Muscle of back (tissue), 13 donors: Measurements from ENCODE around the gene IGSF22. TPM values are rescaled to one million over a fixed set of nuclear protein-coding genes. Genes with fewer than 3 reads are reported as not detected.

Experiments used
- DNase-seq, 3 donors: peaks; one replicate each; pipeline versions ENCODE4 v3.0.0 to v3.0.0-alpha.2; 2013
- long read RNA-seq, 9 donors: transcript quantifications; one replicate each; lab custom pipeline, GENCODE V29; 2026
- polyA plus RNA-seq, 10 donors: library from polyadenylated mRNA; unstranded; fragments of 120-200 nt; gene quantifications; one replicate each; pipeline ENCODE4 v1.2.1, GENCODE V29; 2013; ENCODE audit not compliant: insufficient read length in 10 of 10

IGSF22 gene
- 10 to 100 TPM in 3 of 10 donors, 1 to 10 TPM in 6, under 1 TPM in 1; 0.72 to 11.4 (median 7.9) TPM for polyA plus RNA-seq
- long read RNA-seq, donor 1 = 0 reads
- long read RNA-seq, donor 2 = 0 reads
- long read RNA-seq, donor 3 = 0 reads
- long read RNA-seq, donor 4 = 0 reads
- long read RNA-seq, donor 5 = 0 reads
- long read RNA-seq, donor 6 = 0 reads
- long read RNA-seq, donor 7, full-length matches to known transcripts = 1 of 1 reads
- long read RNA-seq, donor 7, partial matches to known transcripts = 0 of 1 reads
- long read RNA-seq, donor 7, other reads (novel, unspliced or antisense) = 0 of 1 reads
- long read RNA-seq, donor 8 = 0 reads
- long read RNA-seq, donor 9 = 0 reads

DNA sequence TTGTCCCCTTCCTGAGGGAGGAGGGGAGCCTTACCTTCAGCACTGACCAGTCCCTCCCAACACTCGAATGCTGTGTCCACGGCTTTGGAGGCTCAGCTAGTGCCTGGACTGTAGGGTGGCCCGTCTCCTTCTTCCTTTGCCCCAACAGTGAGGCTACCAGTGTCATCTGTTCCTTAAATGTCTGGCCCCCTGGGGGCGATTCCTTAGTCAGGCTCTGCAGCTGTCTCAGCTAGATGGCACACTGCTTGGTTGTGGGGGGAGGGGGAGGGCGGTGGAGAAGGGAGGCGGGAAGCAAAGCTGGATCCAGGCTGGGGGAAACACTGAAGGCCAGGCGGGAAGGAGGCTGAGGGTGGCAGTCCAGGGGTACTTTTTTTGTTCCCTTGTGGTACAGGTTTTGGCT, at the start of gene IGSF22:
IGSF22 (minus strand) TSS at position 149 of the 400 bp plus-strand sequence. CDS start 1,952 bp downstream, outside the sequence.
- peak in 1 of 3 donors; percentile 18 for DNase-seq

DNA sequence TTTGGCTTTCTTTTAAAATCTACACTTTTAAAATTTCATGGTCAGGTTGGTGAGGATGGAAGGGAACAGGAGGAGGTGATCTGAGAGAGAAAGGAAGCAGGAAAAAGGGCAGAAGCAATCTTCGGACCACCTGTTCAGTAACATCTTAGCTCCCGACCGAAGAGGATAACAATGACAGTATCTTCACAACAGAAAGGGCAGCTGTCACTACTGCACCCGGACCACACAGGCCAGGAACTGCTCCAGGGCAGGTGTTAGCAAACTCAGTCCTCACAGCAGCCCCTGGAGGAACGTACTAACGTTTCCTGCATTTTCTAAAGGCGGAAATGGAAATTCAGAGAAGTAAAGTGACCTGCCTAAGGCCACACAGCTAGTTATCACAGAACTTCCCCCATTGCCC, 48.8 kb upstream of the IGSF22 start:
- DNase-seq = no peak

DNA sequence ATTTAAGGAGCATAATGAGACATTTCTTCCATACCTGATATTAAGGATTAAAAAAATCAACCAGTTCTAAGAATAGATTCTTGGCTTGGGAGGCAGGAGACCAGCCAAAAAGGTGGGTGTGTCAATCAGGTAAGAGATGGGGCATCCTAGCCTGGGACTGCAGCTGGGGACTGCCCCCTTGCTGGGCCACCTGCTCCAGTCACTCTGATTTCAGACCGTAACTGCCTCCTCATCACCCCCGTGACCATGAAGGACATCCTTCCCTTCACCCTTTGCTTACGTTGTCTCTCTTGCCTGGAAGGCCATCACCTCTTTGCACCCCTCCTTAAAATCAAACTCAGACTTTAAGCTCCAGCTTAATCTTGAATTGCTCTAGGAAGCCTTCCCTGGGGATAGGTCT, 47.7 kb upstream of the IGSF22 start:
- DNase-seq = no peak

DNA sequence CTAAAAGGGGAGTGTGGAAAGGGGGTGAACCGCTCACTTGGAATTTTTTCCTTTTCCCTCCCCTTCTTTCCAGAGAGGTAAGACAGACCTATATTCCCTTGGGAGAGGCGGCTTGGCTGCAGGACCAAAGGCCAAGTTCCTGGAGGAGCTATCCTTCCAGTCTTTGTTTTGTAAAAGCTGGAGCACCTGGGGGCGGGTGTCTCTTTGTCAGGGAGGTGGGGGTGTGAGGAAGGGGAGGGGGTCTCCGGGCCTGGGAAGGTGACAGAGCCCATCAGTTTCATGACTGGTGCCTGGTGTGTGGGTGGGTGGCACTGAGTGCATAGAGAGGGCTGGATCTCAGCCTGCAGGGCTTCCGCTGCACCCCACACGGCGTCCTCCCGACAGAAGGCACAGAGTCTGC, 47.1 kb upstream of the IGSF22 start:
- DNase-seq = no peak

DNA sequence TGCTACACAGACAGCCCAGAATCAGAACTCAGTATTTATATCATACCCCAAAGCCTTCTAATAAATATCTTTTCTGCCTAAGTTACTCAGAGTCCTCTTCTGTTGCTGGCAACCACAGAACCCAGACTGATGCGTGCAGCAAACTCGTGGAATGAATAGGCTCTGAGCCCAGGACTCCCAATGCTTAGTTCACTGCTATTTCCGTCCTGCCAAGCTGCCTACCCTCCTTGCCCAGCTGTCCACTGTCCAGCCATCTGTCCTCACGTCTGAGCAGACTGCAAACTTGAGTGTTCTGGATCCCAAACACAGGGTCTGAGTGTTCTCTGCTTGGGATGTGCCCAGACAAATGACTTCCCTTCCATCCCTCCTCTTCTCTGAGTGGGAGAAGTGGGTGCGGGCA, 46.2 kb upstream of the IGSF22 start:
- no peak for DNase-seq

DNA sequence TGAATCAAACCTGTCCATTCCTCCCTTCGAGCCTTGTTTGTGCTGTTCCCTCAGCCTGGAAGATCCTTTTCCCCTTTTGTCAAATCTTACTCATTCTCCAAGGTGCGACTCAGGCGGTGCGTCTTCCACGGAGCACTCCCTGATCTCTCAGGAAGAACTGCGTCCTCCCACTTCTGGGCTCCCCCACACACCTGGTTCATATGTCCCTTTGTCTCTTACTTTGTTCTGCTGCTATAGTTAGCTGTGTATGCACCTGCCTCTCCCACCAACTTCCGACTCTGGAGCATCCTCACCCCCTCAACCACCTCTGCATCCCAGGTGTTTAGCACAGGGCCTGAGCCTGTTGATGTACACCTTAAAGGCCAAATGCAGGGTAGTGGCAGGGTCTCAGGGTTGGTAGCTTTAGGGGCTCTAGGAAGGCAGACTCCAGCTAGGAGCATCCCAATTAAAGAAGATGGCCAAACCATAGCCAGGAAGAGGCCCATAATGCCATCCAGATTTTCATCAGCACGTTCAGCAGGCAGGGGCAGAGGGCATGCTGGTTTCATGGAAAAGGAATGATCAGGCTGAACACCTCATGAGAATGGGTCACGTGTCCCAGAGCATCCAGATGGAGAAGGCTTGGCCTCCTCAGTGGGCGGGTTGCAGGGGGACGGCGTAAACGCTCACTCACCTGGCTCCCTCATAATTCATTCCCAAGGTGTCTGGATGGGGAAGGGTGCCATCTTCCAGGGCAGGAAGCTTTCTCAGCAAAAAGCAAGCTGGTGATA, 45.5 kb upstream of the IGSF22 start:
- DNase-seq = no peak

DNA sequence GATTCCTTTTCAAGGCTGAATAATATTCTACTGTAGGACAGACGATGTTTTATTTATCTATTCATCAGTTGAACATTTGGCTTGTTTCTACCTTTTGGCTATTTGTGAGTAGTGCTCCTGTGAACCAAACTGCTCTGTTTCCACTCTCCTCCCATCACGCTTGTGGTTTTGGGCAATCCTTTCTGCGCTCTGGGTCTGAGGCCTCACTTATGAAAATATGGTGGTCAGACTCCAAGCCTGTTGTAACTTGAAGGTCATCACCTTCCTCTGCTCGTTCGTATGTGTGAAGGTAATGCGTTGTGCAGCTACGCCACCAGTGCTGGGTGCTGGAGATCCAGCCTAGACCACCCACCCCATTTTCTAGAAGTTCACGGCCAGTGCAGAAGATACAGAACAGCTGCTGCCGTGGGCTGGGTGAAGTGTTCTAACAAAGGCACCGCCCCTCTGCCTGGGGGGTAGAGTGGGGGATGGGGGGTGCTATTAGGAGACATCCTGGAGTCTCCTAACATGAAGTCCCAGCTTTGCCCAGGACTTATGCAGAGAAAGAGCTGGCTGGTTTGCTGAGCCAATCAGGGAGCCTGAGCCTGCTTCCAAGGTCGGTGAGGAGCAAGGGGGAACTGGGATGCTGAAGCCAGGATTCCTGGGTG, 44.6 kb upstream of the IGSF22 start:
- no peak for DNase-seq

DNA sequence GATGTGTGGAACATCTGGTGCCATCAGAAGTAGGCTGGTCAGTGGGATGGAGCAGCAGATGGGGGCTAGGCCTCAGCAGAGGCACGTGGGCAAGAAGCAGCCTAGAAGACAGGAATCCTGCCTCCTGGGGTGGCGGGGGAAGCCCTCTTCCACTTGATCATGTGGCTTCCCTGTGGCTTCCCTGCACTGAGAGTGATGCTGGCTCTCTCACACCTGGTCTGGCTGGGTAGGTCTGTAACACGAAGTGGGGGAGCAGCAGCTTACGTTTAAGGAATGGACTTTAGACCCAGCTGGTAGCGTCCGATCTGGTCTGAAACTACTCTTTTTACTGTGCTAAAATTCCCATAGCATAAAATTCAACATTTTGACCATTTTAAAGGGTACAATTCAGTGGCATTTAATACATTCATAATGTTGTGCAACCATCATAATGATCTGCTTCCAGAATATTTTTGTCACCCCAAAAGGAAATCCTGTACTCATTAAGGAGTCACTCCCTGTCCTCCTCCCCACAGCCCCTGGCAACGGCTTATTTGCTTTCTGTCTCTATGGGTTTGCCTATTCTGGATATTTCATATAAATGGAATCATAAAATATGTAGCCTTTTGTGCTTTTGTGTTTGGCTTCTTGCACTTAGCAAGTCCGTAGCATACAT, 43.9 kb upstream of the IGSF22 start:
- no peak for DNase-seq

DNA sequence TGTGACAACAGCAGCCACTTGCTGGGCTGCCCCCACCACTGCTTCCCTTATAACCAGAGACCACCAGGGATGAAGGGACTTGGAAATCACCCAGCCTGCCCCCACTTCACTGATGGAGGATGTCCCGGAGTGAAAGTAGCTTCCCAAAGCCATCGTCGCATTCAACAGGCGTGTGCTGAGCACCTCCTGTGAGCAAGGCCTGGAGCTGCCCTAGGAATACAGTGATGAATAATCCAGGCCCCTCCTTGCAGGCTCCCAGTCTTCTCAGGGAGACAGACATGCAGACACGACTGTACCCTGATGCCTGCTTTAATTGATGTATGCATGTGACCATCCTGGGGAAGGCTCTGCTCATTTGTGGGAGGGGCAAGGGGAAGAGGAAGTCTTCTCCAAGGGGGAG, 43.0 kb upstream of the IGSF22 start:
- DNase-seq = no peak

DNA sequence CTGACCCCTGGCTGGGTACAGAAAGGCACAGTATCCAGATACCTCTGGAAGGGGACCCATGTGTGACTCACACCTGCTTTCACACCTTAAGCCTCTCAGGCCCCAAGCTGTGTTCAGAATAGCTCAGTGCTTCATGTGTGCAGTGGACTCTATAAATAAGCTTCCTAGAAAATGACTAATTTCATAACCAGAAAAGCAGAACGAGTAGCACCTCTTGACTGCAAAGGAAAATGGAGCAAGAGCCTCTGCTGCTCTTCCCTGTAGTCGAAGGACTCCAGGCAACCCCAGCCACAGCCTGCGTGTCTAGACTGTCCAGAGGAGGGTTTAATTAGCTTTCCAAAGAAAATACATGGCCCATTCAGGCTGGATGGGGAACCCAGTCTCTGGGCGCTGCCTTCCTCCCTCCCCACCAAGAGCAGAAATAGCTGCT, 42.5 kb upstream of the IGSF22 start:
- DNase-seq = no peak

DNA sequence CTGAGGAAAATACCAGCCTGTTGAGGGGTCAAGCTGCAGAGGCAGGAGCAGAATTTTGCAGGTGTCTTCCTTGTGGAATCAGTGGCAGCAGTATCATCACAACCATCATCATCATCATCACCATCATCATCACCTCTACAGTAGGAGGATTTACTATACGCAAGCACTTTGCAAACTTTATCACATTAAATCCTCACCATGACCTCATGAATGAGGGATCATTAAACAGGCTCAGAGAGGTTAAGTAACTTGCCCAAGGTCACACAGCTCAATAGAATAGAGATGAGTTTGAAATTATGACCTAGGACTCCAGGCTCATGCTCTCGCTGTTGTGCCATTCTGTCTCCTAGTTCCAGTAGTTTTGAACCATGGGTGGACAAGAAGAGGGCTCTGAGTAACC, 40.0 kb upstream of the IGSF22 start:
- DNase-seq = no peak

DNA sequence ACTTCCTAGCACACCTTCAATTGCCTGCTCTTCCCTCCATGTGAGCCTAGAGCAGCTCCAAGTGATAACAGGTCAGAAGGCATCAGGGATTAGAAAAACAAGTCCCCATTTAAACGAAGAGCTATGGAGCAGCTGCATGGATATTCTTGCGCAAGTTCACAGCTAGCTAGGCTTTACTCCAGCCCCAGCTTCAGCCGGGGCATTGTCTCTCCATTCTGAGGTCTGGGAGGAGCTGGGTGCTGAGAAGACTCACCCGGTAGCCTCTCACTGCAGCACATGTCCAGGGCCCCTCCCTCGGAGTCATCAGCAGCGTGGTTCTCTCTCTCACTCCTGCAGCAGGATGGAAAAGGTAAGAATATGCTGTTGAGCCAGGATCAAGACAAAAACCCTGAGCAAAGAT, 39.6 kb upstream of the IGSF22 start:
- no peak for DNase-seq

DNA sequence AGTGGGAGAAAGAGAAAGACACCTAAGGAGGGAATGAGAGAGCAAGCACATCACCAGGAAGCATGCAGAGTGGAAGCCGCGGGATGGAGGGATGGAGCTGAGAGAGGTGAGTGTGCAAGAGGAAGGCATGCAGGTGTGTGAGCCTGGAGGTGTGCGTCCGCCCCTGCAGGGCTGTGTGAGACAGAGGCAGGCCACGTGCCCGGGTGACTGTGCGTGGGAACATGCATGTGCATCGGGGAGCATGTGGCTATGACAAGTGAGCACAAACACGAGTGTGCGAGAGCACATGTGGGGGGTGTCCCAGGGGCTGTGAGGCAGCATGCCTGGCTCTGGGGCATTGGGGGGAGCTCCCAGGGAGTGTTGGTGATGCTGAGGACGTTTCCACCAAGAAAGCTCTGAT, 35.8 kb upstream of the IGSF22 start:
- no peak for DNase-seq

DNA sequence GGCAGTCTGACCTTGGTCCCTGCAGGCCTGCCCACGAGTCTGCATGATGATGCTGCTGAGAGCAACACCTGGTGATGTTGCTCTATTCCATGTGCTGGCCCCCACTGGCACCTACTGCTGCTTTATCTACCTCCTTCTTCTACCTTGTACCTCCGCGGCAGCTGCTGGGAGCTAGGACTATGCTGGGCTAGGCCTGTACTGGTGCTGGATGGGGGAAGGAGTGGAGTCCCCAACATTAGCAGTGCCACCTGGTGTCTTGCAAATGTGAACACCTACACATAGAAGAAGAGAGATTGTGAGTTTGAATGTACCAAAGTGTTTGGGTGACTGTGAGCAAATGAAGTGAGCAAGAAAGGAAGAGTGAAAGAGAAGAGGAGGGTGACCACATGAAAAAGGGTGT, 35.2 kb upstream of the IGSF22 start:
- no peak for DNase-seq

DNA sequence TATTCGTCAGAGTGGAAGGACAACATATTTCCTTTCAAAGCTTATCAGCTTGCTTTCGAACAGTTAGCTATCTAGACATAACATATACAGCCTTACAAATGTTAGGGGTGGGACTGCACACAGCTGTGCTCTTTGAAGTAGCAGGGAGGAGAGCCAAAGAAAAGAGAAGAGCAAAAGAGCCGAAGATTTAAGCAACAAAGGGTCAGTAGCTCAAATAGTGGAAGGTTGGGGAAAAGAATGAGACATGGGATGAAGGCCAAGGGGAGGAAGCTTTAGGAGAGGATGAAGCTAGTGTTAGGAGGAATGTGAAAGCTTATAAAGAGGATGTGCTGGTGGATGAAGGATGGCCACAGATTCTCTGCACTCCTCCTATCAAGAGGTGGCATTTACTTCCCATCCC, 31.8 kb upstream of the IGSF22 start:
- DNase-seq = no peak

DNA sequence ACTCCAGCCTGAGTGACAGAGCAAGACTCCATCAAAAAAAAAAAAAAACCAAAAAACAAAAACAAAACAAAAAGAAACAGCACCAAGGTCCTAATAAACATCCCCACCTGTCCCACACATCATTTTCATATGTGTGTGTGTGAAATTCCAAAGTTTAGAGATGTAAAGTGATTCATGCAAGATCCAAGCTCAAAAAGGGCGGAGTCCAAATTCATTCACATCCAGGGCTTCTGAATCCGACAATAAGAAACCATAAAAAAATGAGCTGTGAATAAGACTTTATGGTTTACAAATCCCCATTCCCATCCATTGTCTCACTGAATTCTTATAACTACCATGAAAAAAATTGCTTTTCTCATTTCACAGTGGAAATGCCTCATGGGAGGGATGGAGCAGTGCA, 30.9 kb upstream of the IGSF22 start:
- no peak for DNase-seq

DNA sequence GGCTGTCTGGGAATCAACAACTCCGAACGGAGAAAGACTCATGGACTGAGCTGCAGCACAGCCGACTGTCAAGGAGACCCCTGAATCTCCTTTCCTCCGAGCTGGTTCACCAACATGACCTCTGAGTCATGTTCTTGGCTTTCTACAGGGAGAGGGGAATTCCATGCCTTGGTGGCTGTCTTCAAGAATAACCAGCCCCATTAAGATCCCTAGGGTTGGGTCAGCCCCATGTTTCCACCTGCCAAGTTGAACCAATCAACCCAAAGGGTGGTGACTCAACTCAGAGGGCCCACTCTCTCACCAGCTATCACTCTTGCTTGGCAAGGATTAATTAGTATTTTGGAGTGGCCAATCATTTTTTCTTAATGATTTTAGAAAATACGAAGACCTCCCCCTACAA, 28.3 kb upstream of the IGSF22 start:
- no peak for DNase-seq

DNA sequence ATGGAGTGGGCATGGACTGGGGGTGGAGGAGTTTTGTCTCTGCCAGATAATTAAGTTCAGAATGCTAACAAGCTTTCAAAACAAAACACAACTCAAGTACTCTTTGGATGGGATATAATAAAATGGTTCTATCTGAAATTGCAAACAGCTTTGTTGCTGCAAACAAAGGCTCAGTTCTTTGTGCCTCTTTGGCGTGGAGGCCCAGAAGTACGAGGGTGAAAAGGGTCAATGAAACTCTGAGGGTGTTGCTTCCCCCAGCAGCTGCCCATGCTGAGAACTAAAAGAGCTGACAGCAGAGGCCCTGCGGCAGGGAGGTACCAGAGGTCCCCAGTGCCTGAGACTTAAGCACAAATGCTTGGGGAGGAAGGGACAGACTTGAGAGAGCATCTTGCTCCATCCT, 26.5 kb upstream of the IGSF22 start:
- no peak for DNase-seq

DNA sequence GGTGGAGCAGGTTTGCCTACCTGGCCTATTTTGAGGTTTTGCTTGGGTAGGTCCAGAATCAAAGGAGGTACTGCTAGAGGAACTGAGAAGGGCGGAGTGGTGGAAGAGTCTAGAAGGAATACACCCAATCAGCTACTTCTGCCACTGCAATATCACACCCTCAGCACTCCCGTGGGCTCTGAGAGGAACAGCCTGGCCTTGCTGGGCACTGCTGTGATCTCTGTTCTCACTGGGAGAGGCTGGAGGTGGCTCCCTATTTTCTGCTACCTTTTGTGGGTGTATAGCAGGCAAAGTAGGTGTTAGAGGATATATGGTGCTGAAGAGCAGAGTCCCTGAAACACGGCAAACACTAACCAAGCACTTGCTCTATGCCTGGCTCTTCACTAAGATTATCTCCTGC, 25.0 kb upstream of the IGSF22 start:
- DNase-seq = no peak

DNA sequence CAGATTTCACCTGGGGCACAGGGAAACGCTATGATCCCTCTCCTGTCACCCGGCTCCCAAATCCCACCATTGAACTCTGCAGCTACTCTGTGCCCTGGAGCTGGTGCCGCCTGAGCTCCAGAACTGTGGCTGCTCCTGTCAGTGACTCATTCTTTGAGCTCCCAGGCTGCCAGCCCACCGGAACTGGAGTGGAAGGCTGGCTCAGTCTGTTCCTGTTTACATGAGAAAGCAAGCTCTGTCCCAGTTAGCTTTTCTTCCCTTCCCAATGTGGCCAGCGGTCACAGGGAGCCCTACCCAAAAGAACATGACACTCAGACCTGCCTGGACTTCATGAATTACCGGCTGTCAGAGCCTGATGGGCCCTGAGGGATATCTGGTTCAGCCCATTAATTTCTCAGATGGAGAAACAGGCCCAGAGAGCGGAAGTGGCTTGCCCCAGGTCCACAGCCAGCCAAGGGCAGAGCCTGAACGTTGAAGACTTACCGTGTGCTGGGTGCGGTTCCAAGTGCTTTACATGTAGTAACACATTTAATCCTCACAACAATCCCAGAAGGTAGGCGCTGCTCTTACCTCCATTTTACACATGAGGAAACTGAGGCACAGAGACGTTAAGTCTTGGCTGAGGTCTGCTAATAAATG, 23.8 kb upstream of the IGSF22 start:
- DNase-seq = no peak

DNA sequence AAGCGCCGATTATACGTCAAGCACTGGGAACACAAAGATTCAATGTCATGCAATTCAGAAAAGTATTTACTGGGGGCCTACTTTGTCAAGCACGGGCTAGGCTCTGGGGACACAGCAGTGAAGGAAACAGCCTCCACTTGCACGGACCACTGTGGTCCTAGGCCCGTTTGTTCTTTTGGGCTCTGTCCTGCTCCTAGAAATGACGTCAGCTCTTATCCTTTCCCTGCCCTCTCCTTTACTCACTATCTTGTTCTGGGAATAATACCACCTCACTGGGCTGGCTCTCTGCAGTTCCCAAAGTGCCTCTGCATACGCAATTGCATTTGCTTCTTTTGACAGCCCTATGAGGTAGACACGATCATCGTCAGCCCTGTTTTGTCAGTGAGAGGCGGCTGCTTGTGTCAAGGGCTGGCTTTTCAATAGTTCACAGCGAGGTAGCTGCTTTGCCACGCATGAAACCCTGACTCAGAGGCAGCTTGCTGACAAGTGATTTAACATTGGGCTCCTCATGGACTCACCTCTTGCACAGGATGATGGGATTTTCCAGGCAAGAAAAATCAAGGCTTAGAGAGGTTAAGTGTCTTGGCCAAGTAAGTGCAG, 22.9 kb upstream of the IGSF22 start:
- DNase-seq = no peak
